ENCODE results near the gene LYSMD1. TPM values are rescaled to one million over a fixed set of nuclear protein-coding genes. Genes with fewer than 3 reads are reported as not detected.

Gene LYSMD1
- polyA plus RNA-seq, 1 of the 3 experiments (the other 2 are of a cell fraction) = 4.5 TPM

GRCh38 chr1:151197863-151198253 lies 32.2 kb upstream of the LYSMD1 start:
- POLR2A ChIA-PET = no interaction called here
- 9% methylated on average over 10 of the region's 10 CpGs for WGBS (ENCODE audit: low lambda C conversion rate)
- CTCF ChIA-PET = interaction anchor here (3.0 kb wide), 1 partner anchor 54 kb away, joined by 27 read pairs; no protein-coding TSS in a partner anchor
- Histone ChIP-seq H2AFZ (ENCODE audit: low read depth) (peak overlapping the region; percentile 37; the same call in 1 of the 2 replicates), H3K9me2 (no peaks in the 10 kb centered on the region), H3K9ac (peak overlapping the region; percentile 3; the same call in 1 of the 2 replicates), H3K27me3 (ENCODE audit: insufficient read depth) (no peaks in the 10 kb centered on the region), H3K4me2 (peak overlapping the region; percentile 95), H3K27ac (ENCODE audit: low read depth in 2 of 2, low read length in 1 of 2) (peak overlapping the region; percentile 70 to 86), H3K79me2 (ENCODE audit: insufficient read depth) (peaks cover 45% of the 10 kb centered on the region), H3F3A (replicated peaks; ENCODE audit: insufficient read depth) (peaks cover 46% of the 10 kb centered on the region), H3K9me3 (no peaks in the 10 kb centered on the region), H4K20me1 (ENCODE audit: insufficient read depth) (peaks cover 34% of the 10 kb centered on the region), H3K4me3 (ENCODE audit: low read depth in 2 of 2, low read length in 1 of 2) (peak overlapping the region; percentile 81 to 94), H3K36me3 (replicated peaks in 1 of 2; ENCODE audit: control insufficient read depth in 1 of 2, insufficient read depth in 2 of 2, low read length in 1 of 2) (peaks cover 4 to 19% of the 10 kb centered on the region in 2 experiments), H3K4me1 (ENCODE audit: control insufficient read depth in 1 of 2, insufficient read depth in 2 of 2, low read depth in 1 of 2, low read length in 1 of 2) (peaks cover 10 to 15% of the 10 kb centered on the region in 2 experiments; a peak in 3 of 4 replicates)
- no peak for TF ChIP-seq YY1 (IDR thresholded peaks at IDR 0.05; ENCODE audit: low read depth)
- no peak for TF ChIP-seq NRF1 (IDR thresholded peaks at IDR 0.05; ENCODE audit: low read depth, low read length)
- no peak for DNase-seq

- peak; percentile 62 for DNase-seq
- H3F3A ChIP-seq (replicated peaks; ENCODE audit: insufficient read depth) = peaks cover 46% of the 10 kb centered on the region
- H3K79me2 ChIP-seq (ENCODE audit: insufficient read depth) = peaks cover 30% of the 10 kb centered on the region
- H3K27me3 ChIP-seq (ENCODE audit: insufficient read depth) = no peaks in the 10 kb centered on the region
- peak overlapping the region; percentile 12 to 51; a peak in 3 of 4 replicates for H3K4me3 ChIP-seq (ENCODE audit: low read depth in 2 of 2, low read length in 1 of 2)
- 25% methylated on average over 14 of the region's 14 CpGs for WGBS (ENCODE audit: low lambda C conversion rate)
- H3K9ac ChIP-seq = peak overlapping the region; percentile 53; the same call in 1 of the 2 replicates
- H3K4me1 ChIP-seq (ENCODE audit: control insufficient read depth in 1 of 2, insufficient read depth in 2 of 2, low read depth in 1 of 2, low read length in 1 of 2) = peaks cover 5 to 10% of the 10 kb centered on the region in 2 experiments; a peak in 3 of 4 replicates
- no peaks in the 10 kb centered on the region for H3K9me2 ChIP-seq
- peak overlapping the region; percentile 61 for H3K4me2 ChIP-seq
- H4K20me1 ChIP-seq (ENCODE audit: insufficient read depth) = peaks cover 19% of the 10 kb centered on the region
- H3K36me3 ChIP-seq (replicated peaks in 1 of 2; ENCODE audit: control insufficient read depth in 1 of 2, insufficient read depth in 2 of 2, low read length in 1 of 2) = peaks cover 0 to 5% of the 10 kb centered on the region in 2 experiments
- H3K9me3 ChIP-seq = no peaks in the 10 kb centered on the region
- peak overlapping the region; percentile 80 to 93 for H3K27ac ChIP-seq (ENCODE audit: low read depth in 2 of 2, low read length in 1 of 2)
- TF ChIP-seq GATA2 (CRISPR knock-in tag; IDR thresholded peaks at IDR 0.05) (peak; percentile 72), RCOR1 (IDR thresholded peaks at IDR 0.05; ENCODE audit: low read length) (peak; percentile 58; the same call in 1 of the 2 replicates), PBX3 (IDR thresholded peaks at IDR 0.05) (no peak), IRF3 (IDR thresholded peaks at IDR 0.05; ENCODE audit: low read depth, low read length) (no peak), SMC3 (IDR thresholded peaks at IDR 0.05; ENCODE audit: low read depth, low read length) (peak; percentile 60), EP300 (IDR thresholded peaks at IDR 0.05; ENCODE audit: borderline replicate concordance in 1 of 2, low read depth in 1 of 2, low read length in 1 of 2) (peak in 1 of 2 experiments; percentile 14; a peak in 1 of 4 replicates), TEAD4 (IDR thresholded peaks at IDR 0.05; ENCODE audit: borderline replicate concordance, insufficient read depth) (no peak), TCF12 (IDR thresholded peaks at IDR 0.05) (no peak), CHD2 (IDR thresholded peaks at IDR 0.05; ENCODE audit: low read length, partially characterized antibody) (no peak), RXRA (IDR thresholded peaks at IDR 0.05; ENCODE audit: borderline replicate concordance, low read depth) (no peak), FOXM1 (IDR thresholded peaks at IDR 0.05; ENCODE audit: low read depth) (no peak), TAF1 (IDR thresholded peaks at IDR 0.05; ENCODE audit: borderline replicate concordance, low read depth, low read length) (no peak), RFX5 (IDR thresholded peaks at IDR 0.05; ENCODE audit: low read length) (no peak), RAD21 (IDR thresholded peaks at IDR 0.05; ENCODE audit: low read length) (peak; percentile 66), NFIC (IDR thresholded peaks at IDR 0.05; ENCODE audit: borderline replicate concordance) (no peak)
- TF ChIP-seq, protein P1, sequence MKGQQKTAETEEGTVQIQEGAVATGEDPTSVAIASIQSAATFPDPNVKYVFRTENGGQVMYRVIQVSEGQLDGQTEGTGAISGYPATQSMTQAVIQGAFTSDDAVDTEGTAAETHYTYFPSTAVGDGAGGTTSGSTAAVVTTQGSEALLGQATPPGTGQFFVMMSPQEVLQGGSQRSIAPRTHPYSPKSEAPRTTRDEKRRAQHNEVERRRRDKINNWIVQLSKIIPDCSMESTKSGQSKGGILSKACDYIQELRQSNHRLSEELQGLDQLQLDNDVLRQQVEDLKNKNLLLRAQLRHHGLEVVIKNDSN (IDR thresholded peaks at IDR 0.05; ENCODE audit: borderline replicate concordance, low read depth) = no peak
- TF ChIP-seq, protein P2, sequence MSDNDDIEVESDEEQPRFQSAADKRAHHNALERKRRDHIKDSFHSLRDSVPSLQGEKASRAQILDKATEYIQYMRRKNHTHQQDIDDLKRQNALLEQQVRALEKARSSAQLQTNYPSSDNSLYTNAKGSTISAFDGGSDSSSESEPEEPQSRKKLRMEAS (IDR thresholded peaks at IDR 0.05; ENCODE audit: low read depth) = peak; percentile 17; the same call in 1 of the 2 replicates
- TF ChIP-seq, protein P3, sequence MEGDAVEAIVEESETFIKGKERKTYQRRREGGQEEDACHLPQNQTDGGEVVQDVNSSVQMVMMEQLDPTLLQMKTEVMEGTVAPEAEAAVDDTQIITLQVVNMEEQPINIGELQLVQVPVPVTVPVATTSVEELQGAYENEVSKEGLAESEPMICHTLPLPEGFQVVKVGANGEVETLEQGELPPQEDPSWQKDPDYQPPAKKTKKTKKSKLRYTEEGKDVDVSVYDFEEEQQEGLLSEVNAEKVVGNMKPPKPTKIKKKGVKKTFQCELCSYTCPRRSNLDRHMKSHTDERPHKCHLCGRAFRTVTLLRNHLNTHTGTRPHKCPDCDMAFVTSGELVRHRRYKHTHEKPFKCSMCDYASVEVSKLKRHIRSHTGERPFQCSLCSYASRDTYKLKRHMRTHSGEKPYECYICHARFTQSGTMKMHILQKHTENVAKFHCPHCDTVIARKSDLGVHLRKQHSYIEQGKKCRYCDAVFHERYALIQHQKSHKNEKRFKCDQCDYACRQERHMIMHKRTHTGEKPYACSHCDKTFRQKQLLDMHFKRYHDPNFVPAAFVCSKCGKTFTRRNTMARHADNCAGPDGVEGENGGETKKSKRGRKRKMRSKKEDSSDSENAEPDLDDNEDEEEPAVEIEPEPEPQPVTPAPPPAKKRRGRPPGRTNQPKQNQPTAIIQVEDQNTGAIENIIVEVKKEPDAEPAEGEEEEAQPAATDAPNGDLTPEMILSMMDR (IDR thresholded peaks at IDR 0.05) = peak; percentile 79
- CTCF ChIA-PET = interaction anchor here (0.9 to 3.0 kb wide), 2 partner anchors 53 to 55 kb away, joined by 4 to 27 read pairs; no protein-coding TSS in a partner anchor
- POLR2A ChIA-PET = interaction anchor here (0.7 kb wide), 1 partner anchor 32 kb away, joined by 3 read pairs; no protein-coding TSS in a partner anchor
- peak overlapping the region; percentile 91 for H2AFZ ChIP-seq (ENCODE audit: low read depth)
Measured at GRCh38 chr1:151196292-151196800, 30.6 kb upstream of the LYSMD1 start.
